ENCODE data around the gene ANK3.

Gene ANK3

DNA sequence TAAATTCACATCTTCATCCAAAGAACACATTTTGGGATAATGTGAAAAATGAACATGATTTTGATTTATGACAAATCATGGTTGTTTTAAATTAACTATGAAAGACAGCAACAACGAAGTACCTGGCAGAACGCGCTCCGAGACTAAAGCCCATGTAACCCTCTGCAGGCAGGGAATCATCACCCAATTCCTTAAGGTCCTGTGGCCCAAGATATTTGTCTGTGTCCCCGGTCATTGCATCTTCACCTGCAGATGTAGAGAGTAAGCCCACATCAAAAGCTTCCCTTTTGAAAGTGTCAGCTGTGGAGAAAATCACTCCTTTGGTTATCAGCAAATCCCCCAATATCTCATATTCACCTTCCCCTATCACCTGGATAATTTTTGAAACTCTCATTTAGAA lies 250.8 kb downstream of the ANK3 start:
- in situ Hi-C loops (cut with MboI; ENCODE audit: low pct_unique_long_range_greater_than_20kb, low sequenced_read_pairs, unreplicated experiment): no loop called here
- TF ChIP-seq, protein P1, sequence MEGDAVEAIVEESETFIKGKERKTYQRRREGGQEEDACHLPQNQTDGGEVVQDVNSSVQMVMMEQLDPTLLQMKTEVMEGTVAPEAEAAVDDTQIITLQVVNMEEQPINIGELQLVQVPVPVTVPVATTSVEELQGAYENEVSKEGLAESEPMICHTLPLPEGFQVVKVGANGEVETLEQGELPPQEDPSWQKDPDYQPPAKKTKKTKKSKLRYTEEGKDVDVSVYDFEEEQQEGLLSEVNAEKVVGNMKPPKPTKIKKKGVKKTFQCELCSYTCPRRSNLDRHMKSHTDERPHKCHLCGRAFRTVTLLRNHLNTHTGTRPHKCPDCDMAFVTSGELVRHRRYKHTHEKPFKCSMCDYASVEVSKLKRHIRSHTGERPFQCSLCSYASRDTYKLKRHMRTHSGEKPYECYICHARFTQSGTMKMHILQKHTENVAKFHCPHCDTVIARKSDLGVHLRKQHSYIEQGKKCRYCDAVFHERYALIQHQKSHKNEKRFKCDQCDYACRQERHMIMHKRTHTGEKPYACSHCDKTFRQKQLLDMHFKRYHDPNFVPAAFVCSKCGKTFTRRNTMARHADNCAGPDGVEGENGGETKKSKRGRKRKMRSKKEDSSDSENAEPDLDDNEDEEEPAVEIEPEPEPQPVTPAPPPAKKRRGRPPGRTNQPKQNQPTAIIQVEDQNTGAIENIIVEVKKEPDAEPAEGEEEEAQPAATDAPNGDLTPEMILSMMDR (IDR thresholded peaks at IDR 0.05; ENCODE audit: extremely low read depth, insufficient read depth, missing control alignments): no peak
- DNase-seq (ENCODE audit: low spot score): no peak

GRCh38 chr10:60138026-60138425 lies 251.6 kb downstream of the ANK3 start:
- DNase-seq (ENCODE audit: low spot score): no peak
- TF ChIP-seq, protein P1 (IDR thresholded peaks at IDR 0.05; ENCODE audit: extremely low read depth, insufficient read depth, missing control alignments): no peak
- in situ Hi-C loops (cut with MboI; ENCODE audit: low pct_unique_long_range_greater_than_20kb, low sequenced_read_pairs, unreplicated experiment): no loop called here

GRCh38 chr10:60137292-60137992 lies 252.2 kb downstream of the ANK3 start:
- in situ Hi-C loops (cut with MboI; ENCODE audit: low pct_unique_long_range_greater_than_20kb, low sequenced_read_pairs, unreplicated experiment): no loop called here
- DNase-seq (ENCODE audit: low spot score): no peak
- TF ChIP-seq, protein P1 (IDR thresholded peaks at IDR 0.05; ENCODE audit: extremely low read depth, insufficient read depth, missing control alignments): no peak

- DNase-seq (ENCODE audit: low spot score): peak; percentile 2
- TF ChIP-seq, protein P1 (IDR thresholded peaks at IDR 0.05; ENCODE audit: extremely low read depth, insufficient read depth, missing control alignments): no peak
- in situ Hi-C loops (cut with MboI; ENCODE audit: low pct_unique_long_range_greater_than_20kb, low sequenced_read_pairs, unreplicated experiment): no loop called here
These were observed 254.7 kb downstream of the ANK3 start for GRCh38 chr10:60135020-60135419.

DNA sequence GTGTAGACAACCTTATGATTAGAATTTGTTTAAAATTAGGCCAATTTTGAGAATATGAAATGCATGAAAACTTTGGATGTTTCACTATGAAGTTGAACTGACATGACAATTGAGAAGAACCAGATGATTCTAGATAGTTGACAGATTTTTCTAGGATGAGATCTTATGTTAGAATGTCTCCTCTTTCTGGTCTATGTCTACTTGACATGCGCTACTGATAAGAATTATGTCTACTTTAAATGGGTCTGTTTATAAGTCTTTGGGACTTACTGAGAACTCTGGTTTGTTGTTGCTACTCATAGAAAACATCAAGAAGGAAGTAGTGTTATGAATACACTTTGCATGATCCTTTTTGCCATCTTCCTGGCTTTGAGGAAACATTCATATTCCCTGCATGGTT lies 255.1 kb downstream of the ANK3 start:
- in situ Hi-C loops (cut with MboI; ENCODE audit: low pct_unique_long_range_greater_than_20kb, low sequenced_read_pairs, unreplicated experiment): no loop called here

GRCh38 chr10:60130130-60130579 lies 259.5 kb downstream of the ANK3 start:
- no peak for DNase-seq (ENCODE audit: low spot score)
- in situ Hi-C loops (cut with MboI; ENCODE audit: low pct_unique_long_range_greater_than_20kb, low sequenced_read_pairs, unreplicated experiment): no loop called here
- TF ChIP-seq, protein P1 (IDR thresholded peaks at IDR 0.05; ENCODE audit: extremely low read depth, insufficient read depth, missing control alignments): no peak

More for the DNA sequence above, 255.1 kb downstream of the ANK3 start:
- TF ChIP-seq, protein P1 (IDR thresholded peaks at IDR 0.05; ENCODE audit: extremely low read depth, insufficient read depth, missing control alignments): no peak
- no peak for DNase-seq (ENCODE audit: low spot score)

Measured in GM13977 (cell line).